H1 (cell line): ENCODE measurements around the gene DECR2. TPM values are rescaled to one million over a fixed set of nuclear protein-coding genes. Genes with fewer than 3 reads are reported as not detected.

Experiments
- BCL11A ChIP-seq, 2 experiments: IDR thresholded peaks; one replicate each; pipeline ENCODE4 v1.6.1; 2011; ENCODE audit warnings: low read depth in 2 of 2, low read length in 2 of 2, mild to moderate bottlenecking in 2 of 2
- CHD2 ChIP-seq: IDR thresholded peaks from 2 replicates; pipeline ENCODE4 v1.6.1; 2012; ENCODE audit warnings: low read length, improper control_type of control experiment
- CHD7 ChIP-seq: fragments of 300-600 bp; sonication (generic); IDR thresholded peaks from 2 replicates; pipeline ENCODE4 v1.7.1; 2012; ENCODE audit warnings: low read length, moderate library complexity, mild to moderate bottlenecking, inconsistent platforms; ENCODE audit not compliant: insufficient replicate concordance
- CTBP2 ChIP-seq: IDR thresholded peaks from 2 replicates; pipeline ENCODE4 v1.7.0; 2011; ENCODE audit warnings: borderline replicate concordance, mild to moderate bottlenecking, moderate library complexity, mixed read lengths, low read length; ENCODE audit not compliant: insufficient read depth, insufficient read length
- CTCF ChIP-seq, 3 experiments: IDR thresholded peaks; 1 replicate in 2 of 3; 2 replicates in 1 of 3; pipeline versions ENCODE4 v1.5.1 to v1.6.1; 2011; ENCODE audit warnings: low read length in 3 of 3, mild to moderate bottlenecking in 3 of 3, inconsistent platforms in 2 of 3, low read depth in 1 of 3, moderate library complexity in 1 of 3; ENCODE audit not compliant: insufficient read depth in 1 of 3; ENCODE audit errors: control extremely low read depth in 1 of 3
- JUND ChIP-seq: IDR thresholded peaks from 2 replicates; pipeline ENCODE4 v1.6.1; 2011; ENCODE audit warnings: mild to moderate bottlenecking, improper control_type of control experiment, low read length
- MAX ChIP-seq: IDR thresholded peaks from 2 replicates; pipeline ENCODE4 v1.6.1; 2012; ENCODE audit warnings: inconsistent platforms
- TBP ChIP-seq: IDR thresholded peaks from 2 replicates; pipeline ENCODE4 v1.6.1; 2011; ENCODE audit warnings: low read depth, low read length, improper control_type of control experiment
- polyA plus RNA-seq, 7 experiments: library from polyadenylated mRNA; depleted of rRNA in 3 of 7; stranded (reverse) in 5 of 7; unstranded in 2 of 7; fragments of >200 nt in 5 of 7; fragments of 200-250 nt in 2 of 7; gene quantifications; 1 replicate in 5 of 7; 2 replicates in 1 of 7; 4 replicates in 1 of 7; pipeline versions ENCODE4 v1.2.1 to v1.2.3, GENCODE V29; 2011 to 2013; ENCODE audit warnings: missing spikeins in 2 of 7, mixed read lengths in 2 of 7
- total RNA-seq: library from RNA; stranded (reverse); fragmentation: NEBNext Ultra II Directional; extraction: Animal tissue kit (Norgen Biotek cat#: 25700); gene quantifications from 2 replicates; pipeline ENCODE4 v1.2.1, GENCODE V29; 2021

Gene DECR2
- total and polyA plus RNA-seq, 2 of the 8 experiments (the other 6 are each of a cell fraction or from before 2014, with no cell fraction given), result 28.2 to 39.9 TPM

- TF ChIP-seq CHD7 (no peak), CTCF (IDR thresholded peaks at IDR 0.05; ENCODE audit: control extremely low read depth in 1 of 3, insufficient read depth in 1 of 3, low read depth in 1 of 3, low read length in 3 of 3) (no peak), JUND (no peak), MAX (no peak), TBP (no peak), CTBP2 (no peak), CHD2 (no peak), BCL11A (IDR thresholded peaks at IDR 0.05; ENCODE audit: low read depth in 2 of 2, low read length in 2 of 2) (no peak)
Measured at GRCh38 chr16:359067-359763, 42.5 kb upstream of the DECR2 start (continued).
